Naive thymus-derived CD4-positive, alpha-beta T cell (primary cell): ENCODE data around the gene RPTOR. TPM values are rescaled to one million over a fixed set of nuclear protein-coding genes. Genes with fewer than 3 reads are reported as not detected.

ENCODE experiments used
- ATAC-seq: fragments of 150-1000 bp; cut with Tn5 transposase; 2 replicates; pipeline ENCODE4 v1.10.0; 2021; ENCODE audit warnings: mild to moderate bottlenecking, moderate library complexity
- CTCF ChIA-PET: fragments of 350-600 bp; sonication (Branson Sonifier 250); formaldehyde crosslinking; loops from one replicate; lab custom pipeline; 2021; ENCODE audit warnings: antibody characterized with exemption; lab: Charles Lee
- POLR2A ChIA-PET: fragments of 350-600 bp; sonication (Branson Sonifier 250); formaldehyde crosslinking; loops from one replicate; lab custom pipeline; 2021; ENCODE audit warnings: antibody characterized with exemption, inconsistent platforms; lab: Charles Lee
- DNase-seq, 9 donors: peaks; one replicate each; pipeline versions ENCODE4 v3.0.0 to v3.0.0-alpha.2; 2020 to 2022; ENCODE audit warnings: mixed read lengths in 1 of 9
- H3K27ac ChIP-seq: one replicate; pipeline ENCODE4 v1.7.0; 2013; ENCODE audit warnings: mild to moderate bottlenecking, low read depth, low read length, moderate library complexity
- H3K27me3 ChIP-seq, 2 donors: one replicate each; pipeline ENCODE4 v1.7.0; 2013; ENCODE audit warnings: low read length in 2 of 2, mild to moderate bottlenecking in 2 of 2, moderate library complexity in 2 of 2; ENCODE audit not compliant: control insufficient read depth in 2 of 2, insufficient read depth in 2 of 2
- H3K36me3 ChIP-seq, 3 experiments: 1 replicate in 2 of 3; 2 replicates in 1 of 3; pipeline ENCODE4 v1.7.0; 2013; ENCODE audit warnings: low read length in 3 of 3, mild to moderate bottlenecking in 3 of 3, moderate library complexity in 1 of 3; ENCODE audit not compliant: insufficient read depth in 3 of 3, control insufficient read depth in 2 of 3
- H3K4me1 ChIP-seq, 2 donors: one replicate each; pipeline ENCODE4 v1.7.0; 2013; ENCODE audit warnings: low read length in 2 of 2, mild to moderate bottlenecking in 2 of 2, moderate library complexity in 1 of 2; ENCODE audit not compliant: control insufficient read depth in 2 of 2, insufficient read depth in 2 of 2
- H3K4me3 ChIP-seq: 2 replicates; pipeline ENCODE4 v1.7.0; 2013; ENCODE audit warnings: mild to moderate bottlenecking, low read length
- H3K9me3 ChIP-seq, 3 experiments: 1 replicate in 2 of 3; 2 replicates in 1 of 3; pipeline ENCODE4 v1.7.0; 2013; ENCODE audit warnings: low read length in 3 of 3; ENCODE audit not compliant: control insufficient read depth in 2 of 3
- H3K27ac Mint-ChIP-seq, 9 donors: one replicate each; pipeline ENCODE4 v1.8.0; 2020 to 2022; ENCODE audit warnings: mixed read lengths in 9 of 9, mild to moderate bottlenecking in 8 of 9, moderate library complexity in 5 of 9, inconsistent platforms in 2 of 9
- H3K27me3 Mint-ChIP-seq, 5 donors: one replicate each; pipeline ENCODE4 v1.8.0; 2021 to 2022; ENCODE audit warnings: mixed read lengths in 5 of 5, mild to moderate bottlenecking in 1 of 5
- H3K36me3 Mint-ChIP-seq, 5 donors: one replicate each; pipeline ENCODE4 v1.8.0; 2020 to 2022; ENCODE audit warnings: mixed read lengths in 5 of 5, mild to moderate bottlenecking in 3 of 5, inconsistent platforms in 1 of 5
- H3K4me1 Mint-ChIP-seq, 7 donors: one replicate each; pipeline ENCODE4 v1.8.0; 2020 to 2022; ENCODE audit warnings: mixed read lengths in 7 of 7, mild to moderate bottlenecking in 3 of 7, inconsistent platforms in 1 of 7
- H3K4me3 Mint-ChIP-seq, 10 donors: one replicate each; pipeline ENCODE4 v1.8.0; 2020 to 2022; ENCODE audit warnings: mild to moderate bottlenecking in 10 of 10, mixed read lengths in 10 of 10, moderate library complexity in 6 of 10, inconsistent platforms in 2 of 10
- H3K9me3 Mint-ChIP-seq, 11 donors: one replicate each; pipeline ENCODE4 v1.8.0; 2020 to 2022; ENCODE audit warnings: mixed read lengths in 11 of 11, mild to moderate bottlenecking in 4 of 11, inconsistent platforms in 1 of 11, moderate library complexity in 1 of 11
- intact Hi-C, 2 donors: fragments of 100-400 bp; cut with micrococcal nuclease; formaldehyde crosslinking; loops; one replicate each; pipeline ENCODE4 v1.15.1; 2023
- polyA plus RNA-seq, 2 donors: library from polyadenylated mRNA; unstranded; fragments of 300-500 nt; fragmentation: Illumina TruSeq; gene quantifications; one replicate each; pipeline ENCODE4 v1.2.3, GENCODE V29; 2021
- total RNA-seq, 6 experiments: library from RNA in 5 of 6; stranded (reverse) in 5 of 6; gene quantifications; 1 replicate in 5 of 6; 2 replicates in 1 of 6; pipeline ENCODE4 v1.2.3 and lab custom pipeline; 2021 to 2026

Gene RPTOR
- total and polyA plus RNA-seq, 7 experiments from 2014 or later: 10.9 to 89.8 (median 59.9) TPM

DNA sequence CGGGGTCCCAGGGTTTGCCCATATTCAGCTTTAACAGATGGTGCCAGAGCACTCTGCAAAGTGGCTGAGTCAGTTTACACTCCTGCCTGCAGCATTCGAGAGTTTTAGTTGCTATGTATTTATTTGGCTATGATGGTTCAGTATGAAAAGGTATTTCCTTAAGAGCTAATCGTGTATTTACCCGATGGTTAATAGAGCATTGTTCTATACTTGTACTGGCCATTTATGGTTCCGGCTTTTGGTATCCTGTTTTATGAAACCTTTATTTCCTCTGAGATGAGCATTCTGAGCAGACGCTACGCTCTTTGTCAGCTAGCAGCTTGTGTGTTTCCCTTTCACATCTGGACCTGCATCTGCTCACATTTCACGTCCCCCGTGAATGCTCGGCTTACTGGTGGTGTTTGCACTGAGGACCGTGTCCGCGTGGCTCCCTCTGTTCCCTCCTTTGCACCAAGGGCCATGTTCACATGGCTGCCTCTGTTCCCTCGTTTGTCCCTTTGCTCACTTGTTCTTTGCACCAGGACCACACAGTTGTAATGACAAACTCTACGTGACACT, 297.9 kb downstream of the RPTOR start:
- POLR2A ChIA-PET: interaction anchor here (0.5 to 0.6 kb wide), 2 partner anchors 9 to 59 kb away, joined by 3 read pairs; no protein-coding TSS in a partner anchor
- peaks cover 5 to 27% (median 11%) of the 10 kb centered on the region in 5 donors for H3K36me3 Mint-ChIP-seq
- H3K9me3 Mint-ChIP-seq: peaks cover 0 to 4% (median 0%) of the 10 kb centered on the region in 11 donors
- H3K4me1 Mint-ChIP-seq: peaks cover 18 to 35% (median 22%) of the 10 kb centered on the region in 7 donors
- H3K36me3 ChIP-seq: peaks cover 0 to 26% (median 0%) of the 10 kb centered on the region in 3 experiments
- H3K4me3 Mint-ChIP-seq: no peak overlapping the region
- no peaks in the 10 kb centered on the region for H3K9me3 ChIP-seq
- peaks cover 4 to 15% of the 10 kb centered on the region in 2 donors for H3K4me1 ChIP-seq
- peak overlapping the region in 6 of 9 donors; percentile 8 to 75 (median 70) for H3K27ac Mint-ChIP-seq
- H3K4me3 ChIP-seq: no peak overlapping the region
- no peak for ATAC-seq
- CTCF ChIA-PET: no interaction called here
- no peak for DNase-seq
- no peaks in the 10 kb centered on the region for H3K27me3 Mint-ChIP-seq
- H3K27ac ChIP-seq: no peak overlapping the region
- intact Hi-C loops: no loop called here
- no peaks in the 10 kb centered on the region for H3K27me3 ChIP-seq

DNA sequence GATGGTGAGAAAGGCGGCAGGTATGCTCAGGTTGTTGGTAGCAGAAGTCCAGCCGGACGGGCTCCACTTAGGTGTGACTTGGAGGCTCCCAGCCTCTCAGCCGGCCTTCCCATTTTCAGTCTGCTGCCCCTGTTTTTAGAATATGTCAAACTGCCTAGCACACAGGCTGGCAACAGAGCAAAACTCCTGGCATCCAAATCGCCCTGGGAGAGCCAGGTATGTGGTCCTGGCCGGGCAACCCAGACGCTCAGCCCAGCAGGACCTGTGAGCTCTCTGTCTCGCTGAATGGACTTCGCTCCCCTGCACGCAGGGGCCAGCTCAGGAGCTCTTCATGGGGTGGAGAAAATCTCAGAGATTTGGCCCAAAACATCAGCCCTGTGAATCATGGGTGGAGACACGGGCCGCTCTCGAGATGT, 299.1 kb downstream of the RPTOR start:
- H3K27me3 ChIP-seq: no peaks in the 10 kb centered on the region
- Mint-ChIP-seq H3K4me3 (no peak overlapping the region), H3K4me1 (peaks cover 27 to 47% (median 35%) of the 10 kb centered on the region in 7 donors), H3K36me3 (peaks cover 5 to 34% (median 11%) of the 10 kb centered on the region in 5 donors), H3K27me3 (no peaks in the 10 kb centered on the region), H3K27ac (peak overlapping the region in 1 of 9 donors; percentile 73), H3K9me3 (peaks cover 0 to 4% (median 0%) of the 10 kb centered on the region in 11 donors)
- no peak for ATAC-seq
- POLR2A ChIA-PET: interaction anchor here (0.6 to 0.8 kb wide), 3 partner anchors 80 to 806 kb away, joined by 3 read pairs; no protein-coding TSS in a partner anchor
- H3K9me3 ChIP-seq: no peaks in the 10 kb centered on the region
- DNase-seq: no peak
- H3K4me1 ChIP-seq: peaks cover 15 to 27% of the 10 kb centered on the region in 2 donors
- CTCF ChIA-PET: no interaction called here
- intact Hi-C loops: no loop called here
- H3K4me3 ChIP-seq: no peak overlapping the region
- no peak overlapping the region for H3K27ac ChIP-seq
- peaks cover 0 to 14% (median 0%) of the 10 kb centered on the region in 3 experiments for H3K36me3 ChIP-seq

DNA sequence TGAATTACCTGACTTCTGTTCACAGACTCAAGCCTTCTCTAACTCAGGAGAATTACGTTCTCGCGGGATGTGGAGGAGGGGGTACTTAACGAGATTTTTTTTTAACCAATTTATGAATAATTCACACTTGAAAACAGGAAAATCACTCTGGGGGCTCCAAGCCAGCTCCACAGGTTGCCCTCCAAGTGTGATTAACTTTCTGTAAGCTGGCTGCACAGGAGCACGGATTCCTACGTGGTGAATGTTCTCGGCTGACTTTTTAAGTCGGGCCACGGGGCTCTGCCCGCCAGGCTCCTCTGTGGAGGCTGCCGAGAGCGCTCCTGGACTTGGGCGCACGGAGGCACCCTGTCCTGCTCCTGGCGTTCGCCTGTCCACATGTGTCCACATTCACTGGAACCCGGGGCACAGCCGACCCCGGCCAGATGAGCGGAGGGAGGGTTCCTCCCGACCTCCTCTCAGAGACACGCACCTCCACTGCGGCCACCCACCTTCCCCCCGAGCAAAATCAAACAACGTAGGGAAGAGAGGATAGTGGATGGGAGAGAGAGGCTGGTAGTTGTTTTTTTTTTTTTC, 299.9 kb downstream of the RPTOR start:
- peak overlapping the region in 1 of 10 donors; percentile 45 for H3K4me3 Mint-ChIP-seq
- intact Hi-C loops: no loop called here

DNA sequence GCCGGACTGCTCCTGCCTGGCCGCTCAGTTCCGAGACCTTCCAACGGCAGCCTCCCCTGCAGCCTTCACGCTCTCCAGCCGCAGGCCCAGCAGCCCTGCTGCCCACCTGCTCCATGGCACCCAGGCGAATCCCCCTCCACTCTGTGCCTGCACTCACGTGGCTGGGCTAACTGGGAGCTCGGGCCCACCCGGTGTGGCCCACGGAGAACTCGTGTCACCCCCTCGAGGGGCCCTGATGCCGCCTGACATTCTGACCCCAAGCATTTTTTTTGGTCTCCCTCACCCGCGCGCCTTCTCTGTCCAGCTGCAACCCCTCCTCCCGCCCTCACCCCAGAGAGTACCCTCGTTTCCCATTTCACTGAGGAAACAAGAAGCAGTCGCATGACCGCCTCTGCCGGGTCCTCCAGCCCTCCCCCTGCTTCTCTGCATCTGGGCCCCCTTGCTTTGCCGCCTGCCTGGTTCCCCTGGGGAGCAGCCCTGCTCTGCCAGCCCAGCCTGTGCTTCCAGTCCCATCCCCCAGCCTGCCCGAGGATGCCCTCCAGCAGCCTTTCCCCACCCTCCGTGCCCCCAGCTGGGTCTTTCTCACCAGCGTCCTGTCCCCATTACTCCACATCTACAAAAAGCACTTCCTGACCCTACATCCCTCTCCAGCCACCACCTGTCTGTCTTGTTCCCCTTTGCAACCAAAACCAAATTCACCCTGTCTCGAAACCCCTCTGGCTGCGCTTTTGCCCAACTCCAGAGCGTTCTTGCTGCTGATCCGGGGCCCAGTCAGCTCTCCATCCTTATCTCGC, 300.6 kb downstream of the RPTOR start:
- Mint-ChIP-seq H3K27ac (peak overlapping the region in 8 of 9 donors; percentile 59 to 95 (median 84)), H3K4me3 (peak overlapping the region in 2 of 10 donors; percentile 17 to 28), H3K36me3 (peaks cover 5 to 44% (median 11%) of the 10 kb centered on the region in 5 donors), H3K9me3 (peaks cover 0 to 4% (median 0%) of the 10 kb centered on the region in 11 donors), H3K4me1 (peaks cover 34 to 52% (median 48%) of the 10 kb centered on the region in 7 donors), H3K27me3 (no peaks in the 10 kb centered on the region)
- intact Hi-C loops: no loop called here
- CTCF ChIA-PET: no interaction called here
- H3K36me3 ChIP-seq: no peaks in the 10 kb centered on the region
- ATAC-seq (no peak), DNase-seq (no peak)
- H3K27ac ChIP-seq: no peak overlapping the region
- no peaks in the 10 kb centered on the region for H3K9me3 ChIP-seq
- peaks cover 15 to 42% of the 10 kb centered on the region in 2 donors for H3K4me1 ChIP-seq
- no peak overlapping the region for H3K4me3 ChIP-seq
- POLR2A ChIA-PET: no interaction called here
- no peaks in the 10 kb centered on the region for H3K27me3 ChIP-seq

More for the DNA sequence above, 299.9 kb downstream of the RPTOR start:
- ATAC-seq (no peak), DNase-seq (no peak)
- H3K27ac ChIP-seq: no peak overlapping the region
- Mint-ChIP-seq H3K27me3 (no peaks in the 10 kb centered on the region), H3K9me3 (peaks cover 0 to 4% (median 0%) of the 10 kb centered on the region in 11 donors), H3K27ac (peak overlapping the region in 6 of 9 donors; percentile 8 to 75 (median 52)), H3K36me3 (peaks cover 5 to 38% (median 11%) of the 10 kb centered on the region in 5 donors), H3K4me1 (peaks cover 32 to 47% (median 41%) of the 10 kb centered on the region in 7 donors)
- ChIA-PET POLR2A (interaction anchor here (0.6 kb wide), 2 partner anchors 99 to 806 kb away, joined by 3 read pairs; no protein-coding TSS in a partner anchor), CTCF (no interaction called here)
- H3K36me3 ChIP-seq: peaks cover 0 to 7% (median 0%) of the 10 kb centered on the region in 3 experiments
- H3K27me3 ChIP-seq: no peaks in the 10 kb centered on the region
- peaks cover 15 to 35% of the 10 kb centered on the region in 2 donors for H3K4me1 ChIP-seq
- H3K9me3 ChIP-seq: no peaks in the 10 kb centered on the region
- no peak overlapping the region for H3K4me3 ChIP-seq

DNA sequence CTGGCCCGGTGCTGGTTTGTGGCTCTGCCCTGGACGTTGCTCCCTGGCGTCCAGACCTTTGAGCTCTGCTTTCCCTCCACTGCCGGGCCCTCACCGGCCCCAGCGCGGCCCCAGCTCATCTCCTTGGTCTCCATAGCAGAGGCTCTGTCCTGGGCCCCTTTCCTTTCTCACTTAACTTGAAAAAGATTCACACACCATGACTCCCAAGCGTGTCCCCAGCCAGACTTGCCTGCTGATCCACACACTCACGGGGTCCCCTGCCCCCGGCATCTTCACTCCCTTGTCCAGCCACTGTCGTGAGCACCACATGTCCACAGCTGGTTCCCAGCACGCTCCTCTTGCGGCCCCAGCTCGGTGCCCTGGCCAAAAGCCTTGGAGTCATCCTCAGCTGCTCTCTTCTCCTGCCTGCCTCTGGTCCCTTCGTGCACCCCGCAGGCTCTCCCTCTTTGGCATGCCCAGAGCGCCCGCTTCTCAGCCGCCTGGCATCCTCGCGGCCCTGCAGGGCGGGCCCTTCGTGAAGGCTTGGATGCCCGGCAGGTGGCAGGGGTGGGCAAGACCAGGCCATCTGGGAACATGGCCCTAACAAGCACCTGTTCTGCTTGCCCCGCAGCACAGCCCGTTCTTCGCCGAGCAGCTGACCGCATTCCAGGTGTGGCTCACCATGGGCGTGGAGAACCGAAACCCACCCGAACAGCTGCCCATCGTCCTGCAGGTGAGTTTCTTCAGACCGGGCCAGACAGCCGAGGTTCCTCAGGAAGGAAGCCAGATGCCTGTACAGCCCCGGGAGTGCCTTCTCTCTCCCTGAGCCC, 301.4 kb downstream of the RPTOR start:
- H3K4me3 ChIP-seq: no peak overlapping the region
- H3K27ac ChIP-seq: no peak overlapping the region
- ChIA-PET CTCF (no interaction called here), POLR2A (interaction anchor here (3.1 kb wide), 1 partner anchor 12 kb away, joined by 15 read pairs; no protein-coding TSS in a partner anchor)
- peak overlapping the region; percentile 64 to 96 (median 94) for H3K27ac Mint-ChIP-seq
- H3K9me3 ChIP-seq: no peaks in the 10 kb centered on the region
- peak overlapping the region in 4 of 10 donors; percentile 17 to 82 (median 38) for H3K4me3 Mint-ChIP-seq
- intact Hi-C loops: loop anchor here in 1 of 2 donors (2.0 kb wide), 1 partner anchor 15 kb away; no protein-coding TSS in a partner anchor
- peaks cover 15 to 50% of the 10 kb centered on the region in 2 donors for H3K4me1 ChIP-seq
- no peaks in the 10 kb centered on the region for H3K36me3 ChIP-seq
- H3K36me3 Mint-ChIP-seq: peaks cover 5 to 48% (median 11%) of the 10 kb centered on the region in 5 donors
- ATAC-seq: no peak
- H3K9me3 Mint-ChIP-seq: peaks cover 0 to 4% (median 0%) of the 10 kb centered on the region in 11 donors
- no peak for DNase-seq
- H3K27me3 ChIP-seq: no peaks in the 10 kb centered on the region
- H3K27me3 Mint-ChIP-seq: no peaks in the 10 kb centered on the region
- peaks cover 35 to 58% (median 56%) of the 10 kb centered on the region in 7 donors for H3K4me1 Mint-ChIP-seq
